ENCODE results near the gene ZC3H6. TPM values are rescaled to one million over a fixed set of nuclear protein-coding genes. Genes with fewer than 3 reads are reported as not detected.
A peak's percentile ranks its signal among the peaks of the same experiment; 100 is the strongest.
"Not testable (repeated sequence)": the region's sequence is repeated elsewhere in the genome, so short reads cannot be mapped to it uniquely, and the experiment has no call there.

Gene ZC3H6
- total RNA-seq, 1 donor from 2014 or later = 6.2 TPM

- Mint-ChIP-seq H3K4me3 (no peak overlapping the region), H3K4me1 (peaks cover 24% of the 10 kb centered on the region), H3K36me3 (ENCODE audit: low read depth) (peaks cover 8% of the 10 kb centered on the region), H3K9me3 (no peaks in the 10 kb centered on the region), H3K27ac (no peak overlapping the region), H3K27me3 (peaks cover 4% of the 10 kb centered on the region)
- no peak for DNase-seq
- intact Hi-C loops (cut with micrococcal nuclease) = loop anchor here (10.0 kb wide), 2 partner anchors 287 to 917 kb away; partner anchors contain the start of genes POLR1B and PSD4
These were observed 17.8 kb upstream of the ZC3H6 start for GRCh38 chr2:112257575-112257974.

GRCh38 chr2:112259509-112260294 is 15.7 kb upstream of the ZC3H6 start:
- Mint-ChIP-seq H3K4me1 (peaks cover 14% of the 10 kb centered on the region), H3K4me3 (peak overlapping the region; percentile 69), H3K9me3 (no peaks in the 10 kb centered on the region), H3K27me3 (peaks cover 9% of the 10 kb centered on the region), H3K27ac (peak overlapping the region; percentile 72), H3K36me3 (ENCODE audit: low read depth) (no peaks in the 10 kb centered on the region)
- DNase-seq = peak; percentile 94
- intact Hi-C loops (cut with micrococcal nuclease) = loop anchor here (10.0 kb wide), 2 partner anchors 285 to 915 kb away; partner anchors contain the start of genes POLR1B and PSD4

GRCh38 chr2:112260295-112260625 is 15.1 kb upstream of the ZC3H6 start:
- H3K27ac Mint-ChIP-seq = no peak overlapping the region
- intact Hi-C loops (cut with micrococcal nuclease) = no loop called here
- peaks cover 14% of the 10 kb centered on the region for H3K4me1 Mint-ChIP-seq
- peak; percentile 43 for DNase-seq
- H3K27me3 Mint-ChIP-seq = peaks cover 12% of the 10 kb centered on the region
- H3K4me3 Mint-ChIP-seq = no peak overlapping the region
- H3K36me3 Mint-ChIP-seq (ENCODE audit: low read depth) = no peaks in the 10 kb centered on the region
- H3K9me3 Mint-ChIP-seq = no peaks in the 10 kb centered on the region

- H3K27me3 Mint-ChIP-seq = peaks cover 20% of the 10 kb centered on the region
- peaks cover 8% of the 10 kb centered on the region for H3K4me1 Mint-ChIP-seq
- intact Hi-C loops (cut with micrococcal nuclease) = no loop called here
- no peaks in the 10 kb centered on the region for H3K9me3 Mint-ChIP-seq
- H3K27ac Mint-ChIP-seq = no peak overlapping the region
- no peaks in the 10 kb centered on the region for H3K36me3 Mint-ChIP-seq (ENCODE audit: low read depth)
- H3K4me3 Mint-ChIP-seq = no peak overlapping the region
- no peak for DNase-seq
These were observed 12.5 kb upstream of the ZC3H6 start for GRCh38 chr2:112262876-112263275.

GRCh38 chr2:112268547-112268946 is 6.8 kb upstream of the ZC3H6 start:
- no peak overlapping the region for H3K27ac Mint-ChIP-seq
- peaks cover 1% of the 10 kb centered on the region for H3K4me1 Mint-ChIP-seq
- peaks cover 12% of the 10 kb centered on the region for H3K27me3 Mint-ChIP-seq
- DNase-seq = peak; percentile 44
- H3K4me3 Mint-ChIP-seq = no peak overlapping the region
- no peaks in the 10 kb centered on the region for H3K36me3 Mint-ChIP-seq (ENCODE audit: low read depth)
- intact Hi-C loops (cut with micrococcal nuclease) = no loop called here
- peaks cover 8% of the 10 kb centered on the region for H3K9me3 Mint-ChIP-seq

- DNase-seq = no peak
- H3K4me1 Mint-ChIP-seq = peaks cover 8% of the 10 kb centered on the region
- H3K36me3 Mint-ChIP-seq (ENCODE audit: low read depth) = no peaks in the 10 kb centered on the region
- H3K9me3 Mint-ChIP-seq = peaks cover 8% of the 10 kb centered on the region
- H3K27me3 Mint-ChIP-seq = no peaks in the 10 kb centered on the region
- H3K4me3 Mint-ChIP-seq = no peak overlapping the region
- intact Hi-C loops (cut with micrococcal nuclease) = no loop called here
- H3K27ac Mint-ChIP-seq = no peak overlapping the region
These were observed 2.7 kb upstream of the ZC3H6 start for GRCh38 chr2:112272669-112273068.

- H3K36me3 Mint-ChIP-seq (ENCODE audit: low read depth) = peaks cover 1% of the 10 kb centered on the region
- H3K4me3 Mint-ChIP-seq = no peak overlapping the region
- H3K9me3 Mint-ChIP-seq = peaks cover 5% of the 10 kb centered on the region
- no peaks in the 10 kb centered on the region for H3K27me3 Mint-ChIP-seq
- DNase-seq = no peak
- H3K27ac Mint-ChIP-seq = no peak overlapping the region
- intact Hi-C loops (cut with micrococcal nuclease) = no loop called here
- H3K4me1 Mint-ChIP-seq = peaks cover 8% of the 10 kb centered on the region
These were observed 2.0 kb upstream of the ZC3H6 start for GRCh38 chr2:112273349-112273748.

GRCh38 chr2:112275887-112276773 is 733 bp downstream of the ZC3H6 start:
- Mint-ChIP-seq H3K4me3 (peak overlapping the region; percentile 92), H3K27me3 (no peaks in the 10 kb centered on the region), H3K4me1 (peaks cover 8% of the 10 kb centered on the region), H3K36me3 (ENCODE audit: low read depth) (peaks cover 2% of the 10 kb centered on the region), H3K27ac (peak overlapping the region; percentile 99), H3K9me3 (no peaks in the 10 kb centered on the region)
- intact Hi-C loops (cut with micrococcal nuclease) = loop anchor here (1.0 to 5.0 kb wide), 5 partner anchors 22 to 266 kb away; partner anchors contain the start of gene POLR1B
- DNase-seq = peak; percentile 94

GRCh38 chr2:112276954-112277353 is 1.6 kb downstream of the ZC3H6 start:
- no peak for DNase-seq
- peak overlapping the region; percentile 92 for H3K4me3 Mint-ChIP-seq
- H3K27ac Mint-ChIP-seq = no peak overlapping the region

GRCh38 chr2:112277596-112278220 is 2.3 kb downstream of the ZC3H6 start:
- H3K4me3 Mint-ChIP-seq = no peak overlapping the region

More at GRCh38 chr2:112276954-112277353, 1.6 kb downstream of the ZC3H6 start:
- intact Hi-C loops (cut with micrococcal nuclease) = loop anchor here (1.0 to 5.0 kb wide), 3 partner anchors 89 to 265 kb away; partner anchors contain the start of gene POLR1B
- H3K36me3 Mint-ChIP-seq (ENCODE audit: low read depth) = peaks cover 2% of the 10 kb centered on the region
- no peaks in the 10 kb centered on the region for H3K9me3 Mint-ChIP-seq
- H3K4me1 Mint-ChIP-seq = peaks cover 8% of the 10 kb centered on the region
- H3K27me3 Mint-ChIP-seq = no peaks in the 10 kb centered on the region

GRCh38 chr2:112282066-112282465 is 6.7 kb downstream of the ZC3H6 start:
- DNase-seq; H3K4me3 Mint-ChIP-seq; H3K9me3 Mint-ChIP-seq; H3K4me1 Mint-ChIP-seq; H3K27ac Mint-ChIP-seq; H3K27me3 Mint-ChIP-seq; H3K36me3 Mint-ChIP-seq (ENCODE audit: low read depth); intact Hi-C loops (cut with micrococcal nuclease): not testable (repeated sequence)

More at GRCh38 chr2:112277596-112278220, 2.3 kb downstream of the ZC3H6 start:
- Mint-ChIP-seq H3K36me3 (ENCODE audit: low read depth) (peaks cover 2% of the 10 kb centered on the region), H3K4me1 (peaks cover 8% of the 10 kb centered on the region), H3K27ac (no peak overlapping the region), H3K27me3 (no peaks in the 10 kb centered on the region), H3K9me3 (no peaks in the 10 kb centered on the region)
- DNase-seq = no peak
- intact Hi-C loops (cut with micrococcal nuclease) = loop anchor here (5.0 kb wide), 1 partner anchor 265 kb away; the partner anchor contains the start of gene POLR1B

- H3K9me3 Mint-ChIP-seq; H3K4me3 Mint-ChIP-seq; DNase-seq; H3K4me1 Mint-ChIP-seq; H3K27me3 Mint-ChIP-seq; intact Hi-C loops (cut with micrococcal nuclease); H3K27ac Mint-ChIP-seq; H3K36me3 Mint-ChIP-seq (ENCODE audit: low read depth): not testable (repeated sequence)
These were observed 8.1 kb downstream of the ZC3H6 start for GRCh38 chr2:112283535-112283934.

- H3K27me3 Mint-ChIP-seq = no peaks in the 10 kb centered on the region
- H3K9me3 Mint-ChIP-seq = no peaks in the 10 kb centered on the region
- no peaks in the 10 kb centered on the region for H3K36me3 Mint-ChIP-seq (ENCODE audit: low read depth)
- no peaks in the 10 kb centered on the region for H3K4me1 Mint-ChIP-seq
- H3K27ac Mint-ChIP-seq = no peak overlapping the region
- no peak overlapping the region for H3K4me3 Mint-ChIP-seq
- DNase-seq = no peak
- intact Hi-C loops (cut with micrococcal nuclease) = no loop called here
These were observed 14.7 kb downstream of the ZC3H6 start for GRCh38 chr2:112290088-112290487.
